ENCODE measurements around the gene NCKAP5. TPM values are rescaled to one million over a fixed set of nuclear protein-coding genes. Genes with fewer than 3 reads are reported as not detected.

NCKAP5 gene
- total and polyA plus RNA-seq, 2 of the 8 experiments (the other 6 are each of a cell fraction or from before 2014, with no cell fraction given): 0.27 to 0.86 TPM

- H3K23me2 ChIP-seq (ENCODE audit: low read depth, low read length): no peaks in the 10 kb centered on the region
- no peak overlapping the region for H3K18ac ChIP-seq (ENCODE audit: extremely low read depth, low read length)
- no peak overlapping the region for H3K4me2 ChIP-seq (ENCODE audit: insufficient read depth in 1 of 2, low read depth in 2 of 2, low read length in 2 of 2)
- H3K27ac ChIP-seq (ENCODE audit: low read depth, low read length): no peak overlapping the region
- no peak overlapping the region for H2BK120ac ChIP-seq (replicated peaks; ENCODE audit: low read depth, low read length)
- H2BK5ac ChIP-seq (ENCODE audit: low read depth, low read length): no peak overlapping the region
- H4K20me1 ChIP-seq (replicated peaks in 1 of 2; ENCODE audit: control insufficient read depth in 1 of 2, insufficient read depth in 2 of 2, low read length in 2 of 2): no peaks in the 10 kb centered on the region
- H4K8ac ChIP-seq (ENCODE audit: extremely low read depth, insufficient read depth, low read length): no peak overlapping the region
- FAIRE-seq (no peak), DNase-seq (ENCODE audit: low read depth in 1 of 2, low spot score in 2 of 2) (no peak)
- 94% methylated on average over 6 of the region's 6 CpGs; no CpG with 5 or more reads in 1 of the 2 experiments for WGBS, 2 experiments (ENCODE audit: extremely low coverage in 1 of 2, insufficient coverage in 1 of 2, insufficient read length in 1 of 2, insufficient replicate concordance in 2 of 2, low coverage in 1 of 2, low lambda C conversion rate in 2 of 2, missing lambda C conversion rate in 1 of 2)
- no peaks in the 10 kb centered on the region for H3K36me3 ChIP-seq (ENCODE audit: control insufficient read depth in 2 of 4, insufficient read depth in 4 of 4, low read length in 3 of 4)
- no peaks in the 10 kb centered on the region; a peak in 1 of 7 replicates for H3K4me1 ChIP-seq (replicated peaks in 1 of 4; ENCODE audit: control insufficient read depth in 3 of 4, insufficient read depth in 4 of 4, low read length in 3 of 4)
- no peaks in the 10 kb centered on the region for H3K27me3 ChIP-seq (replicated peaks in 1 of 4; ENCODE audit: control insufficient read depth in 3 of 4, extremely low read depth in 1 of 4, insufficient read depth in 3 of 4, low read length in 3 of 4)
- H3K79me2 ChIP-seq (ENCODE audit: control insufficient read depth in 1 of 2, insufficient read depth in 2 of 2, low read length in 2 of 2): no peaks in the 10 kb centered on the region
- H2BK12ac ChIP-seq (ENCODE audit: low read depth, low read length): no peak overlapping the region
- CTCF ChIA-PET (ENCODE audit: partially characterized antibody): no interaction called here
- no peak overlapping the region for H2AFZ ChIP-seq (ENCODE audit: low read length)
- no peak overlapping the region for H3K23ac ChIP-seq (ENCODE audit: insufficient read length)
- POLR2A ChIA-PET (ENCODE audit: partially characterized antibody): no interaction called here
- no peak overlapping the region for H3K4me3 ChIP-seq (ENCODE audit: extremely low read depth in 1 of 4, insufficient read depth in 2 of 4, low read depth in 3 of 4, low read length in 4 of 4)
- H2AK5ac ChIP-seq (ENCODE audit: low read depth, low read length): no peak overlapping the region
- no peak overlapping the region for H2BK20ac ChIP-seq (ENCODE audit: low read length)
- no peaks in the 10 kb centered on the region for H3K9me3 ChIP-seq (ENCODE audit: insufficient read depth in 2 of 2, low read depth in 1 of 2, low read length in 1 of 2)
- H4K91ac ChIP-seq (replicated peaks; ENCODE audit: insufficient read length, low read length): no peak overlapping the region
- H3K9ac ChIP-seq (replicated peaks in 1 of 4; ENCODE audit: extremely low read depth in 1 of 4, low read depth in 3 of 4, low read length in 3 of 4): no peak overlapping the region
- H3K14ac ChIP-seq (ENCODE audit: insufficient read length): no peak overlapping the region
- no peak overlapping the region for H3K4ac ChIP-seq (replicated peaks; ENCODE audit: insufficient read length, low read depth, low read length)
- no peak overlapping the region for H3K56ac ChIP-seq (replicated peaks; ENCODE audit: insufficient read length, low read depth, low read length)
- no peaks in the 10 kb centered on the region for H3K79me1 ChIP-seq (ENCODE audit: low read depth, low read length)
- no peak overlapping the region for H4K5ac ChIP-seq (ENCODE audit: insufficient read length, low read depth, low read length)
- H2BK15ac ChIP-seq (ENCODE audit: low read length): no peak overlapping the region
- TF ChIP-seq KDM5A (IDR thresholded peaks at IDR 0.05; ENCODE audit: low read length): no peak
- TF ChIP-seq SIX5 (IDR thresholded peaks at IDR 0.05; ENCODE audit: low read depth, low read length): no peak
- TF ChIP-seq KDM1A (IDR thresholded peaks at IDR 0.05; ENCODE audit: borderline replicate concordance, low read length): no peak
- TF ChIP-seq EP300 (IDR thresholded peaks at IDR 0.05; ENCODE audit: borderline replicate concordance in 1 of 2, low read depth in 2 of 2, low read length in 2 of 2): no peak
- TF ChIP-seq ZNF274 (IDR thresholded peaks at IDR 0.05; ENCODE audit: borderline replicate concordance, extremely low read depth, low read length): no peak
- no peak for TF ChIP-seq NANOG (IDR thresholded peaks at IDR 0.05; ENCODE audit: insufficient read depth, low read depth, low read length, poor library complexity, severe bottlenecking)
- no peak for TF ChIP-seq SIN3A (conservative IDR thresholded peaks at IDR 0.05 in 1 of 2, IDR thresholded peaks at IDR 0.05 in 1 of 2; ENCODE audit: low read depth in 1 of 2, low read length in 2 of 2)
- no peak for TF ChIP-seq CTBP2 (IDR thresholded peaks at IDR 0.05; ENCODE audit: borderline replicate concordance, insufficient read depth, insufficient read length, low read length)
- TF ChIP-seq RNF2 (IDR thresholded peaks at IDR 0.05; ENCODE audit: borderline replicate concordance, low read depth, low read length, missing control alignments, poor library complexity, severe bottlenecking): no peak
- TF ChIP-seq PHF8 (conservative IDR thresholded peaks at IDR 0.05; ENCODE audit: low read depth, low read length): no peak
- no peak for TF ChIP-seq SP2 (IDR thresholded peaks at IDR 0.05; ENCODE audit: low read length)
- no peak for TF ChIP-seq TBP (IDR thresholded peaks at IDR 0.05; ENCODE audit: low read depth, low read length)
- TF ChIP-seq EGR1 (IDR thresholded peaks at IDR 0.05; ENCODE audit: borderline replicate concordance, low read depth, low read length): no peak
Observed at GRCh38 chr2:133586978-133587377, 18.7 kb upstream of the NCKAP5 start.
